ENCODE measurements around the gene CHID1.

The CHID1 gene

DNA sequence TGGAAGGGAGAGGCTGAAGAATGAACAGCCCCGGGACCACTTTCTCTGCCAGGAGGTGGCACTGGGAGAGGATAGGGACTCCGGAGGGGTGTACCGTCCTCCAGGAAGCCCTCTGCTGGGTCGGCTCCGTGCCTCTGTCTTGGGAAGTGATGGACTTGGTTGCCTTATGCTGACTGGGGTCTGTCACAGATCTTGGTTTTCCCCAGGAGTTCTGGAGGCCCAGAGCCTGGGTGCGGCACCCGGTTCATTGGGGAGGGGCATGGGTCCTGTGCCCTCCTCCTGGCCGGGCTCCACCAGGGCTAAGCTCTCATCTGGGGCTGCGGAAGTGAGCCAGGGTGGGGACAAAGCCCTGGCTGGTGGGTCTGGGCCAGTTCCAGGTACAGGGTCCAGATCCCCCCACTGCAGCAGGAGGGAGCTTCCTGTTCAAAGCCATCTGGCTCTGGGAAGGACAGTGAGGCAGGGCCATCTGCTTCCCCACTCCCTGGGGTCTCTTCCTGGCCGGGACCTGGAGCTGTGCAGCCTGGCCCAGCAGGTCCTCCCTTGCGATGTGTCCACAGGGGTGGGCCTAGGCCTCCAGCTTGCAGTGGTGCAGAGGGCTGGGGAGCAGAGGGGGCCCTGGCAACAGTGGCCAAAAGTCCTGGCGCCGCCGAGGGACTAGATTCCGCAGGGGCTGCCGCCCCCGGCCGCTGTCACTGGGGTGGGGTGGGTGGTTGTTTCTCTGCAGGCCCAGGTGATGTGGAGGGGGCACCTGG, 14.0 kb upstream of the CHID1 start:
- Mint-ChIP-seq H3K4me3 (no peak overlapping the region), H3K27me3 (no peaks in the 10 kb centered on the region), H3K4me1 (ENCODE audit: low read depth) (peaks cover 33% of the 10 kb centered on the region), H3K27ac (no peak overlapping the region), H3K9me3 (ENCODE audit: low read depth) (no peaks in the 10 kb centered on the region), H3K36me3 (no peaks in the 10 kb centered on the region)

DNA sequence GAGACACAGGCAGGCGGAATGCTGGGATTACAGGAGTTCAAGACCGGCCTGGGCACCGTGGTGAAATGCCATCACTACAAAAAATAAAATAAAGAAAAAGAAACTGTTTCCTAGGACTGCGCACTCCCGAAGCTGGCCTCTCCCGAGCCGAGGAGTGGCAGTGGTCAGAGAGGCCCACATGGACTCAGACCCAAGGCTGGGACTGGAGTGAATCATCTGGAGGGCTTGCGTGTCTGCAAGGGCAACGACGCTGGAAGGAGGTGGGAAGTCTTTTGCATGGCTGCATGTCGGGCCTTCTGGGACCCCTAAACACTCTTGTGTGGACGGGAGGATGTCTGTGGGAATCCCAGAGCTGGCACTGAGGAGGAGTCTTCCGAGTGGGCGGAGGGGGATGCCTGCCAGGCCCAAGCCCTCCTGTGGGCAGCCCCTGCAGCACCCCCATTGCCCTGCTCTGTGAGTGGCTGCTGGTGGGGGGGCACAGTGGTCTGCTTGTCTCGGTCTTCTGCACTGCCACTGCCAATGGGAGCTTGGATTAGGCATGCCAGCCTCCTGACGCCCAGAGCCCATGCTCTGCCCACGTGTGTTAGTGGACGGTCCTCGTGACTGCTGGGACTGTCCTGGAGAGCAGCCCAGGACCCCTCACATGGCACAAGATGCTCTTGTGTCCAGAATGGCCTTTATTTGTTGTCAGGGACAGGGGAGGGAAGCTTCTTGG, 13.2 kb upstream of the CHID1 start:
- peak overlapping the region; percentile 34 for H3K27ac Mint-ChIP-seq

DNA sequence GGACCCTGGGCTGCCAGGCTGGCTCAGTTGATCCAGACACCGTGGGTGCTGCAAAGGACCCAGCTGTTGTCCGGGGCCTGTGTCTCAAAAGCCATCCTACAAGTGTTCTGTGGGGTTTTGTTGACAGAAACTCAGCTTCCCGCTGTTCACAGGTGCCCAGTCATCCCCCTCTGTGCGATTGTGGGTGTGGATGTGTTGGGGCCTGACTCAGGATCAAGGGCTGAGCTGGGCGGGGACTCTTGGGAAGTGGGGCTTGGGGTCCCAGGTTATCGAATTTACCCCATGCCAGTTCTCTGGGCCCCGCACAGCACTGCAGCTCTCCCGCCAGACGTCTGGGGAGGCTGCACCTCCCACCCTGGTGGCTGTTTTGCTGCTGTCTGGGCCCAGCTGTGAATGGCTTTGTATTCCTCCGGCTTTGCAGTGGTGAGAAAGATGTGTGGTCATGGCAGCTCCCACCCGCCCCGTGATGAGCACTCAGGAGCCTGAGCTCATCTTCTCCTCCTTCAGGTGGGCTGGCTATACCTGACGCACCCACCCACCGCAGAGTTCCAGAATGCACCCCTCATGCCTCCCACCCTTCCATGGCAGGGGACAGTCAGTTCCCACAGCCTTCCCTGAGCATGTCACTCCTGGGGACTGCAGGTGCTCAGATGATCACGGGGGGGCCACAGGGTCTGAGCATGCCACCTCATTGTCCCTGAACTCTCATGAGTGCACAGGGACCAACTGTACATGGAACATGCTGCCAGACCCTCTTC, 11.5 kb upstream of the CHID1 start:
- H3K27me3 Mint-ChIP-seq, result no peaks in the 10 kb centered on the region
- H3K36me3 Mint-ChIP-seq, result no peaks in the 10 kb centered on the region
- no peaks in the 10 kb centered on the region for H3K9me3 Mint-ChIP-seq (ENCODE audit: low read depth)
- H3K4me1 Mint-ChIP-seq (ENCODE audit: low read depth), result peaks cover 10% of the 10 kb centered on the region
- no peak overlapping the region for H3K27ac Mint-ChIP-seq
- no peak overlapping the region for H3K4me3 Mint-ChIP-seq

More for the DNA sequence above, 13.2 kb upstream of the CHID1 start:
- no peaks in the 10 kb centered on the region for H3K27me3 Mint-ChIP-seq
- peaks cover 28% of the 10 kb centered on the region for H3K4me1 Mint-ChIP-seq (ENCODE audit: low read depth)
- H3K4me3 Mint-ChIP-seq, result no peak overlapping the region
- H3K9me3 Mint-ChIP-seq (ENCODE audit: low read depth), result no peaks in the 10 kb centered on the region
- H3K36me3 Mint-ChIP-seq, result no peaks in the 10 kb centered on the region

DNA sequence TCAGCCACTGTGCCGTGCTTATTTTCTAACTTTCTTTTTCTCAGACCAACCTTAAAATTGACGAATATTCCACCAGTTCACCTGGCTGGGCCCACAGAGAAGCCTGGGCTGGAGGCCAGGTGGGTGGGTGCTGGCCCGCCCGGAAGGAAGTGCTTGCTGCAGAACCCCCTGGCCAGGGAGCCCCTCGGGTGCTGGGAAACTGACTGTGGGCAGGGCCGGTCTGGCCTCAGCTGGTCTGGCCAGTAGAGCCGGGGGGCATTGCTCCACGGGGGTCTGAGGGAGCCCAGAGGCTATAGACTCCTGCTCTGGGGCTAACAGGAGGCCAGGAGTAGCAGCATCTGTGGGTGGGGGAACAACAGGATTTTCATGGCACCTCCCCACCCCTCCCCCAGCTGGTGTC, 6.8 kb upstream of the CHID1 start:
- Mint-ChIP-seq H3K36me3 (no peaks in the 10 kb centered on the region), H3K4me1 (ENCODE audit: low read depth) (peaks cover 2% of the 10 kb centered on the region), H3K27ac (no peak overlapping the region), H3K9me3 (ENCODE audit: low read depth) (no peaks in the 10 kb centered on the region), H3K27me3 (no peaks in the 10 kb centered on the region), H3K4me3 (no peak overlapping the region)

DNA sequence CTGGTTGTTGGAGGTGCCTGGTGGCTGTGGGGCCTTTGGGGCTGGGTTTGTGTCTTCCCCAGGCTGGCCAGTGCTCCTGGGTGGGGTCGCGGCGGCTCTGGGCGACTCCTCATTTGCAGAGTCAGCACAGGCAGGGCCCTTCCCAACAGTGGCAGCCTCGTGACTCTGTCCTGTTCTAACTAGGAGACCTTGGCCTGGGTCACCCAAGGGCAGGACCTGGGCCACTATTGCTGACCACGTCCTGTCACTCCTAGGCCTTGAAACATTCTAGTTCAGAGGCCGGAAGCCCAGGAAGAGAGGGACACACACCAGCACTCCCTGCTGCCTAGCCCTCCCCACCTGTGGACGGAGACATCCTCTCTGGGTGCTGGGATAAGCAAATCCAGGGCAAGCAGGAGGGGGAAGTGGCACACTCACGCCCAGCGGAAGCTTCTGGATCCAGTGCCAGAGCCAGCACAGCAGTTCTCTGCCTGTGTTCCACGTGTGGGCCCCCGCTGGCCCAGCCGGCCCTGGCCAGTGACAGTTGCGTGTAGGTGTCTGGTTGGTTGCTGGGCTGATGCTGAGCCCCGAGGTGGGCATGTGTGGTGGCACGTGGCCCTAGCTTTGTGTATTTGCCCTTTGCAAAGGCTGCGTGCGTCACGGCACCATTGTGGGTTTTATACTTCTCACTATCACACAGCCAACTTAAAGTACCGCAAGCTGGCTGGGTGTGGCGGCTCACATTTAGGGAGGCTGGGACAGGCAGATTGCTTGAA, 4.3 kb upstream of the CHID1 start:
- H3K36me3 Mint-ChIP-seq, result no peaks in the 10 kb centered on the region
- no peaks in the 10 kb centered on the region for H3K27me3 Mint-ChIP-seq
- H3K4me3 Mint-ChIP-seq, result no peak overlapping the region
- H3K9me3 Mint-ChIP-seq (ENCODE audit: low read depth), result no peaks in the 10 kb centered on the region
- H3K27ac Mint-ChIP-seq, result no peak overlapping the region
- peaks cover 8% of the 10 kb centered on the region for H3K4me1 Mint-ChIP-seq (ENCODE audit: low read depth)

DNA sequence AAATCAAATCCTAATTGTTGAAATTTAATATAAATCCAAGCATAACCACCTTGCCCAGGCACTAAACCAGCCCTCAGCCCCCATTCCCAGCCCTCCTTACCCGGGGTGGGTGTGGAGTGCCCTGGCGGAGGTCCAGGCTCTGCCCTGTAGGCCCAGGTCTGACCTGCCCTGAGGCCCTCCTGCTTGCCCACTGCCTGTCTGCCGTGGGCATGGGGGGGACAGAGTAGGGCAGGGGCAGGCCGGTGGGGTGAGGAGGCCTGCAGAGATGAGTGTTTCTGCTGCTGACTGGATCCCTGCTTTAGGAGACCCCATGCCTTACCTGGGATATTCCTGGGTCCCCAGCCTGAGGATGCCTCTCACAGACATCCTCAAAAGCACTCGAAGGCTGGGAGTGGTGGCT, 3.6 kb upstream of the CHID1 start:
- no peaks in the 10 kb centered on the region for H3K27me3 Mint-ChIP-seq
- no peak overlapping the region for H3K4me3 Mint-ChIP-seq
- H3K9me3 Mint-ChIP-seq (ENCODE audit: low read depth), result no peaks in the 10 kb centered on the region
- peaks cover 12% of the 10 kb centered on the region for H3K4me1 Mint-ChIP-seq (ENCODE audit: low read depth)
- H3K27ac Mint-ChIP-seq, result no peak overlapping the region
- H3K36me3 Mint-ChIP-seq, result no peaks in the 10 kb centered on the region

DNA sequence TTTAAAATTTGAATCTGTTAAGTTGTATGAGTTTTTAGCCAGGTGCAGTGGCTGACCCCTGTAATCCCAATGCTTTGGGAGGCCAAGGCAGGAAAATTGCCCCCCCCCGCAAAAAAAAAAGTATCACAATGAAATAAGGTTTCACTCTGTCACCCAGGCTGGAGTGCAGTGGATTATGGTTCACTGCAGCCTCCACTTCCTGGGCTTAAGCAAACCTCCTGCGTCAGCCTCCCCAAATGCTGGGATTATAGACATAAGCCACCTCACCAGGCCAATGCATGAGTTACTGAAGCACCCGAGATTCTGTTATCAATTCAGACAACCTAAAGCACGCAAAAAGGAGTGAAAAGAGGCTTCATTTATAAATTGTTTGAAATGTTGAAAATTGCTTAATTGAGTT, 2.4 kb upstream of the CHID1 start:
- Mint-ChIP-seq H3K9me3 (ENCODE audit: low read depth) (no peaks in the 10 kb centered on the region), H3K4me3 (no peak overlapping the region), H3K27ac (no peak overlapping the region), H3K27me3 (no peaks in the 10 kb centered on the region), H3K36me3 (no peaks in the 10 kb centered on the region), H3K4me1 (ENCODE audit: low read depth) (peaks cover 15% of the 10 kb centered on the region)

DNA sequence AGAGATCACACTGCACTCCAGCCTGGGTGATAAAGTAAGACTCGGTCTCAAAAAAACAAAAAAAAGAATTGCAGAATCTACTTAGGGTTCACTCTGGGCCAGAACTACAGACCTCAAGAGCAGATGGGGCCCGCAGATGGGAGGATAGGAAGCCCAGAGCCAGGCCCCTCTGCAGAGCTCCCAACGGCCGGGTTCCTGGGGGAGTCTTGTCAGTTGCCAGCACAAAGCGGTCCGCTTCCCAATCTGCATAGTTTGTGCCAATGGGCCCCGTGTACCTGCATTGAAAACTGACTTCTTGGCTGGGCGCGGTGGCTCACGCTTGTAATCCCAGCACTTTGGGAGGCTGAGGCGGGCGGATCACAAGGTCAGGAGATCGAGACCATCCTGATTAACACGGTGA, 1.7 kb upstream of the CHID1 start:
- H3K4me1 Mint-ChIP-seq (ENCODE audit: low read depth), result peaks cover 18% of the 10 kb centered on the region
- no peaks in the 10 kb centered on the region for H3K27me3 Mint-ChIP-seq
- H3K4me3 Mint-ChIP-seq, result peak overlapping the region; percentile 93
- H3K36me3 Mint-ChIP-seq, result no peaks in the 10 kb centered on the region
- no peaks in the 10 kb centered on the region for H3K9me3 Mint-ChIP-seq (ENCODE audit: low read depth)
- H3K27ac Mint-ChIP-seq, result no peak overlapping the region

DNA sequence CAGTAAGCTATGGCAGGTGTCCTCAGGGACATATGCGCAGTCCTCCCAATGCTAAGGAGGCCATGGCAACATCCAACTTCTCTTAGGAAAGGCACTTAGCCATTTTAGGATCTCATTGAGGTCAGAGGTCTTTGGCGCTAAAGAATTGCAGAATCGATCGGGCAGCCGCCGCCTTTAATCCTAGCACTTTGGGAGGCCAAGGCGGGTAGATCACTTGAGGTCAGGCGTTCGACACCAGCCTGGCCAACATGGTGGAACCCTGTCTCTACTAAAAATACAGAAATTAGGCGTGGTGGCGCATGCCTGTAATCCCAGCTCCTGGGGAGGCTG, 1.2 kb upstream of the CHID1 start:
- no peaks in the 10 kb centered on the region for H3K9me3 Mint-ChIP-seq (ENCODE audit: low read depth)
- H3K4me3 Mint-ChIP-seq, result peak overlapping the region; percentile 93
- no peaks in the 10 kb centered on the region for H3K27me3 Mint-ChIP-seq
- H3K4me1 Mint-ChIP-seq (ENCODE audit: low read depth), result peaks cover 18% of the 10 kb centered on the region
- peak overlapping the region; percentile 94 for H3K27ac Mint-ChIP-seq
- H3K36me3 Mint-ChIP-seq, result no peaks in the 10 kb centered on the region

DNA sequence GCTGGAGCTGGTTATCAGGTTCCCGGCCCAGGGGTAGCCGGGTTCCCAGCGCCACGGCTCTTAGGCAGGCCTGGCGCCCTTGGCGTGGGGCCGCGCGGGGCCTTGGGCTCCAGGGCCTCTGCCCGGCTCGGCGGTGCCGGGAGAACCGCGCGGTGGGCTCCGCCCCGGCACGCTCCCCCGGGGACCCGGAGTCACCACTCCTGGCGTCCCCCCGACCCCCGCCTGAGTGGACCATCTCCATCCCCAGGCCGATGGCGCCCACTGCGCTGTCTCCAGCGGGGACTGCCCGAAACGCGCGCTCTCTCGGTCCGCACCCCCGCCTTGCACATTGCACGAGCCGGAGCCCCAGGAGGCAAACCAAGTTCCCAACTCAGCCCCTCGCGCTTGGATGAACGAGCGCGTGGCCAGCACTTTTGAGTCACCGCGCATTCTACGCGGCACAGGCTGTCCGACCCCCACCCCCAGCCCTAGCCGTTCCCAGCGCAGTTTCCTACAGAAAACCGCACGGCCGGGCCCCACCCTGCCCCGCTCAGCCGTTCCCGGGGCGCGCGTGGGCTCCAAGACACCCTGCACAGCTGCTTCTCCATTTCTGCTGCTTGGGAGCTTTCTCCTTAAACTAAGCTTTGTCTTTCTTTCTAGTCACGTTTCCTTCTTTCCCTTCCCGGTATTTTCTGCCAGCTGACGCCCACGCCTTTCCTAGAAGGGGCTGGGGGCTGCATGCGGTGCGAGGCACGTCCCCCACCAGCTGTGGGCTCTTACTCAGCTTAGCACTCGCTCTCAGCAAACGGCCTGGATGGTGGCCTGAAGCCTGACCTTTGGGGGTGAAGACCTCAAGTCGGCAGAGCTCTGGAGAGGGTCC, 650 bp upstream of the CHID1 start:
- H3K27me3 Mint-ChIP-seq, result no peaks in the 10 kb centered on the region
- H3K9me3 Mint-ChIP-seq (ENCODE audit: low read depth), result no peaks in the 10 kb centered on the region
- peak overlapping the region; percentile 93 for H3K4me3 Mint-ChIP-seq
- H3K4me1 Mint-ChIP-seq (ENCODE audit: low read depth), result peaks cover 18% of the 10 kb centered on the region
- no peaks in the 10 kb centered on the region for H3K36me3 Mint-ChIP-seq
- peak overlapping the region; percentile 94 for H3K27ac Mint-ChIP-seq

DNA sequence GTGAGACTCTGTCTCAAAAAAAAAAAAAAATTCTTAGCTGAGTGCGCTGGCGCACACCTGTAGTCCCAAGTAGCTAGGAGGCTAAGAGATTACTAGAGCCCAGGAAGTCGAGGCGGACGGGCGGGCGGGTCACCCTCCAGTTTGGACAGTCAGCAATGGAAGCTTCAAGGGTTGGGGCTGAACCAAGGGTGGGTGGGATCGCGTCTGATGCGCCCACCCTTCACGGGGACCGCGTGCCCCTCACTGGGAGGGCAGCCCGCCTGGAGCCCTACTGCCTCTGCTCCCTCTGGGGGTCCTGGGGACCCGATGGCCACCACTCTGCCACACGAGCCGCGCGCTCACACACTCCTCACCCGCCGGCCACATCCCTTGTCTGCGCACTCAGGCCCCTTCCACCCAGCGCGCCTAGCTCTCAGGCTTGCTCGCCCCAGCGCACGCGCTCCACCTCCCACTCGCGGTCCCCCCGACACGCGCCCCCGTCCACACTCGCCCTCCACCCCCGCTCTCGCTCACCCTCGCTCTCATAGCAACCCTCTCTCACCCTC, 494 bp downstream of the CHID1 start:
- Mint-ChIP-seq H3K27ac (peak overlapping the region; percentile 82), H3K27me3 (no peaks in the 10 kb centered on the region), H3K4me3 (peak overlapping the region; percentile 94), H3K4me1 (ENCODE audit: low read depth) (peaks cover 20% of the 10 kb centered on the region), H3K9me3 (ENCODE audit: low read depth) (no peaks in the 10 kb centered on the region), H3K36me3 (no peaks in the 10 kb centered on the region)

DNA sequence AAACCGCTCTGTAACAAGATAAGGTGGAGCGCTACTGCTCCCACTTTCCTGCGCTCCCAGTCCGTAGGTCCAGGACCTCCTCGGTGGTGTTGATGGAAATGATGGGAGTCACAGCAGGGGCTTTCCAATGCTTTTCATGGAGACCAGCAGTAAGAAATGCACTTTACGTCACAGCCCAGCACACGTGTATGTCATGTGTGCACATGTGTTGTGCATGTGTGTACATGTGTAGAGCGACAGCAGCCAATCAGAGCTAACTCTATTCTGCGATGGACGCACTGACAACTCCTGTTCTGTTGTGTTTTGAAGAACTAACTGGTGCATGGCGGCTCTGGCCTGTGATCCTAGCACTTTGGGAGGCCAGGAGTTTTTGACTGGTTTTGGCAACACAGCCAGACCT, 1.2 kb downstream of the CHID1 start:
- peak overlapping the region; percentile 94 for H3K4me3 Mint-ChIP-seq
- peaks cover 20% of the 10 kb centered on the region for H3K4me1 Mint-ChIP-seq (ENCODE audit: low read depth)
- no peak overlapping the region for H3K27ac Mint-ChIP-seq
- H3K27me3 Mint-ChIP-seq, result no peaks in the 10 kb centered on the region
- H3K9me3 Mint-ChIP-seq (ENCODE audit: low read depth), result no peaks in the 10 kb centered on the region
- no peaks in the 10 kb centered on the region for H3K36me3 Mint-ChIP-seq

DNA sequence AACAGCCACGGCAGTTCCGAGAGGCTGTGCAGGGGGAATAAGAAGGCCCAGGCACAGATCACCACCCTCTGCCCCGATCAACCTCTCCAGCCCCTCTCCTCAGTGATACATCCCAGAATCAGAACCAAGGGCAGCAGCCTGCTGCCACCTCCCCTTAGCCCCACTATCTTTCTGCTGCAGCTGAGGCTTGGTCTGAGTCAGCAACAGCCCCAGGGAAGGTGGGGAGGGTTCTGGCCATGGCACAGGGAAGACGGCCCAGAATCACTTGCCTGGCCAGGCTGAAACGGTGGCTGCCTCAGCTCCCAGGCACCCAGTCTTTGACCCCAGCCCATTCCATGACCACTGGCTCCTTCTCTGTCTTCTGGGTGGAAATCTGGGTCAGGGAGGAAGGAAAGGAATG, 2.3 kb downstream of the CHID1 start:
- no peaks in the 10 kb centered on the region for H3K27me3 Mint-ChIP-seq
- peaks cover 20% of the 10 kb centered on the region for H3K4me1 Mint-ChIP-seq (ENCODE audit: low read depth)
- H3K9me3 Mint-ChIP-seq (ENCODE audit: low read depth), result no peaks in the 10 kb centered on the region
- peaks cover 4% of the 10 kb centered on the region for H3K36me3 Mint-ChIP-seq
- H3K4me3 Mint-ChIP-seq, result peak overlapping the region; percentile 53
- H3K27ac Mint-ChIP-seq, result no peak overlapping the region

DNA sequence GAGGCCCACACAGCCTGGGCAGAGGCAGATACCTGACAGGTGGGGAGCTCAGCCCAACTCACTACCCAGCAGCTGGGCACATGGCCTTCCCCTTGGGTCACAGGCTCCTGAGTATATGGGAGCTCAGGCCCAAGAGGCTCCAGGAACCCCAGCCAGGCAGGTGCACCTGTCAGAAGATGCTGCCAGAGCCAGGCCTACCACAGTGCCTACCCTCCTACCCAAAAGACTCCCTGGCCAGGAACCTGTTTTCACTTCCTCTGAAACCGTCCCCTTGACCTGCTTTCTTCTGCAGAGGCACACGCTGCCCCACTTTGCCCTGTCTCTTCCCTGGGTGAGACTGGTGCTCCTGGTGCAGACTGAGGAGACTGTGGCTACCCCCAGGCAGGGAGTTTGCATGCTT, 2.9 kb downstream of the CHID1 start:
- H3K4me3 Mint-ChIP-seq, result no peak overlapping the region
- H3K27me3 Mint-ChIP-seq, result no peaks in the 10 kb centered on the region
- H3K27ac Mint-ChIP-seq, result no peak overlapping the region
- no peaks in the 10 kb centered on the region for H3K9me3 Mint-ChIP-seq (ENCODE audit: low read depth)
- H3K4me1 Mint-ChIP-seq (ENCODE audit: low read depth), result peaks cover 20% of the 10 kb centered on the region
- H3K36me3 Mint-ChIP-seq, result peaks cover 4% of the 10 kb centered on the region

Data from activated naive CD8-positive, alpha-beta T cell (primary cell).